Natural killer cell treated with Interleukin-12 subunit alpha and Interleukin-12 subunit beta and Interleukin-15 and Interleukin-18, amount 100 ng/mL, for 72 hours (primary cell): ENCODE data around the gene PTPRO. TPM values are rescaled to one million over a fixed set of nuclear protein-coding genes. Genes with fewer than 3 reads are reported as not detected.

Experiments used
- ATAC-seq, 2 donors: fragments of 150-1000 bp; cut with Tn5 transposase in 1 of 2; sonication (Bioruptor Pico), chemical (Tn5 transposase) in 1 of 2; 2 replicates each; pipeline ENCODE4 v1.10.0; 2021
- DNase-seq: peaks from one replicate; pipeline ENCODE4 v3.0.0; 2022; ENCODE audit warnings: low spot score
- H3K27ac Mint-ChIP-seq, 2 donors: 1 replicate in 1 of 2; 2 replicates in 1 of 2; pipeline ENCODE4 v1.8.0; 2022; ENCODE audit warnings: mixed read lengths in 2 of 2, mild to moderate bottlenecking in 1 of 2, moderate library complexity in 1 of 2
- H3K27me3 Mint-ChIP-seq, 2 donors: 1 replicate in 1 of 2; 2 replicates in 1 of 2; pipeline ENCODE4 v1.8.0; 2022; ENCODE audit warnings: mixed read lengths in 2 of 2
- H3K36me3 Mint-ChIP-seq: one replicate; pipeline ENCODE4 v1.8.0; 2022; ENCODE audit warnings: mixed read lengths
- H3K4me1 Mint-ChIP-seq, 2 donors: 1 replicate in 1 of 2; 2 replicates in 1 of 2; pipeline ENCODE4 v1.8.0; 2022; ENCODE audit warnings: low read depth in 2 of 2, mixed read lengths in 2 of 2, mild to moderate bottlenecking in 1 of 2
- H3K4me3 Mint-ChIP-seq: one replicate; pipeline ENCODE4 v1.8.0; 2022; ENCODE audit warnings: mixed read lengths
- H3K9me3 Mint-ChIP-seq: 2 replicates; pipeline ENCODE4 v1.8.0; 2022; ENCODE audit warnings: mixed read lengths
- total RNA-seq, 2 donors: library from RNA; stranded (reverse); gene quantifications; one replicate each; pipeline ENCODE4 v1.2.3, GENCODE V29; 2022

The PTPRO gene
- total RNA-seq, 2 donors from 2014 or later, result not detected

DNA sequence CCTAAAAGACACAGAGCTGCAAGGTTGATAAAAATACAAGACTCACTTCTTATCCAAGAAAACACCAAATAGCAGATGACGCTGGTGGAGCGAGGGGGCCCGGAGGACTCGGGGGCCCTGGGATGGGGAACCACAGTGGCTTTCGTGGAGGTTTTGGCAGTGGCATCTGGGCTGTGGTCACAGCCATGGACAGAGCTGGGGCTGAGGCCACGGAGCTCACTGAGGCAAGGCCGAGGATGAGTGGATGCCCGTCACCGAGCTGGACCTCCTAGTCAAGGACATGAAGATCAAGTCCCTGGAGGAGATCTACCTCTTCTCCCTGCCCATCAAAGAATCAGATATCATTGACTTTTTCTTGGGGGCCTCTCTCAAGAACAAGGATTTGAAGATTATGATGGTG lies 117.2 kb downstream of the PTPRO start:
- Mint-ChIP-seq H3K27ac (no peak overlapping the region), H3K4me1 (no peaks in the 10 kb centered on the region), H3K27me3 (peaks cover 0 to 17% of the 10 kb centered on the region in 2 donors), H3K36me3 (no peaks in the 10 kb centered on the region), H3K4me3 (no peak overlapping the region), H3K9me3 (peaks cover 6% of the 10 kb centered on the region)
- DNase-seq, result no peak
- ATAC-seq, result no peak

GRCh38 chr12:15443050-15443449 lies 120.7 kb downstream of the PTPRO start:
- H3K27me3 Mint-ChIP-seq, result peaks cover 0 to 17% of the 10 kb centered on the region in 2 donors
- H3K4me3 Mint-ChIP-seq, result no peak overlapping the region
- no peaks in the 10 kb centered on the region for H3K9me3 Mint-ChIP-seq
- ATAC-seq, result no peak
- no peak overlapping the region for H3K27ac Mint-ChIP-seq
- H3K36me3 Mint-ChIP-seq, result no peaks in the 10 kb centered on the region
- DNase-seq, result no peak
- H3K4me1 Mint-ChIP-seq, result no peaks in the 10 kb centered on the region

- H3K4me3 Mint-ChIP-seq, result no peak overlapping the region
- no peaks in the 10 kb centered on the region for H3K9me3 Mint-ChIP-seq
- ATAC-seq (no peak), DNase-seq (no peak)
- peaks cover 0 to 17% of the 10 kb centered on the region in 2 donors for H3K27me3 Mint-ChIP-seq
- H3K27ac Mint-ChIP-seq, result no peak overlapping the region
- H3K36me3 Mint-ChIP-seq, result no peaks in the 10 kb centered on the region
- H3K4me1 Mint-ChIP-seq, result no peaks in the 10 kb centered on the region
Observed at GRCh38 chr12:15443611-15444010, 121.3 kb downstream of the PTPRO start.

GRCh38 chr12:15444523-15444922 lies 122.2 kb downstream of the PTPRO start:
- Mint-ChIP-seq H3K36me3 (no peaks in the 10 kb centered on the region), H3K9me3 (peaks cover 2% of the 10 kb centered on the region), H3K27me3 (peaks cover 0 to 17% of the 10 kb centered on the region in 2 donors), H3K4me1 (no peaks in the 10 kb centered on the region), H3K4me3 (no peak overlapping the region), H3K27ac (no peak overlapping the region)
- ATAC-seq, result no peak
- DNase-seq, result no peak

DNA sequence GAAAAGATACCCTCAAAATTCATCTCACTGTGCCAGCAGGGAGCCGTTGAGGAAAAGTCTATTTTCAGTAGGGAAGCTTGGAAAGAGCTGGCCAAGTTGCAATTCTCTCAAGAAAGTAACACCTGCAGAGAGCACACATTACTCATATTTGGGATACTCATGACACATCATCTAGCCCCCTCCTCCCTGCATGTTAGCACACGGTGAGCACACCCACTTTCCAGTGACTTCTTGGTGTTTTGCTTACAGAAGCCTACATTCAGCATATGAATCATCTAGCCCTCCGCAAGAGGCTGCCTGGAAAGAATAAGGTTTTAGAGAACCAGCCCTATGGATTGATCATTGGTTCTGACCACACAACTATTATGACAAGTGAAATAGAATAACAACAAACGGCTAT lies 124.5 kb downstream of the PTPRO start:
- Mint-ChIP-seq H3K36me3 (no peaks in the 10 kb centered on the region), H3K4me1 (no peaks in the 10 kb centered on the region), H3K4me3 (no peak overlapping the region), H3K27ac (no peak overlapping the region), H3K9me3 (peaks cover 5% of the 10 kb centered on the region), H3K27me3 (peaks cover 0 to 8% of the 10 kb centered on the region in 2 donors)
- DNase-seq (no peak), ATAC-seq (no peak)

- Mint-ChIP-seq H3K27me3 (no peaks in the 10 kb centered on the region), H3K36me3 (peaks cover 12% of the 10 kb centered on the region), H3K4me3 (no peak overlapping the region), H3K9me3 (peaks cover 17% of the 10 kb centered on the region), H3K4me1 (no peaks in the 10 kb centered on the region), H3K27ac (no peak overlapping the region)
- ATAC-seq (no peak), DNase-seq (no peak)
Observed at GRCh38 chr12:15453613-15454012, 131.3 kb downstream of the PTPRO start.

GRCh38 chr12:15458008-15458407 lies 135.7 kb downstream of the PTPRO start:
- no peak for DNase-seq
- Mint-ChIP-seq H3K9me3 (peaks cover 17% of the 10 kb centered on the region), H3K4me3 (no peak overlapping the region), H3K4me1 (no peaks in the 10 kb centered on the region), H3K27me3 (peaks cover 0 to 2% of the 10 kb centered on the region in 2 donors), H3K36me3 (peaks cover 14% of the 10 kb centered on the region), H3K27ac (no peak overlapping the region)
- no peak for ATAC-seq

DNA sequence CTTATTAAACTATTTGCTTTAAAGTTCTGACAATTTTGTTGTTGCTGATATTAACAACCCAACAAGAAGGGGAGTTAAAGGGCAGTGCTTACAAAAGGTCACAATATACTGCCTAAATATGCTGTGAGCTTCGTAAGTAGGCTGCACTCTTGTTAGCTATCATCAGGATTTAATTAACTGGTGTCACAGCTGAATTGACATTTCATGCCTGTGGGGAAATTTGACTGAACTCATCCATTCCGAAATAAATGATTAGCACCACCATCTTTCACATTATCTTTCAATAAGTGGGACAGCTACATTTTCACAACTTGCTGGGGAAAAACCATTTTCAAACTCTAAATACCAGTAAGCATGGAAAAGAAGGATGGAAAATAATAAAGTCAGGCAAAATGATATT lies 146.6 kb downstream of the PTPRO start:
- Mint-ChIP-seq H3K27me3 (peaks cover 2 to 31% of the 10 kb centered on the region in 2 donors), H3K4me1 (no peaks in the 10 kb centered on the region), H3K9me3 (no peaks in the 10 kb centered on the region), H3K4me3 (no peak overlapping the region), H3K27ac (no peak overlapping the region), H3K36me3 (no peaks in the 10 kb centered on the region)
- no peak for DNase-seq
- ATAC-seq, result no peak

- DNase-seq (no peak), ATAC-seq (no peak)
- H3K27me3 Mint-ChIP-seq, result peaks cover 2 to 28% of the 10 kb centered on the region in 2 donors
- no peak overlapping the region for H3K27ac Mint-ChIP-seq
- H3K4me1 Mint-ChIP-seq, result no peaks in the 10 kb centered on the region
- no peak overlapping the region for H3K4me3 Mint-ChIP-seq
- no peaks in the 10 kb centered on the region for H3K36me3 Mint-ChIP-seq
- H3K9me3 Mint-ChIP-seq, result no peaks in the 10 kb centered on the region
Observed at GRCh38 chr12:15469356-15469755, 147.0 kb downstream of the PTPRO start.

GRCh38 chr12:15472036-15472435 lies 149.7 kb downstream of the PTPRO start:
- Mint-ChIP-seq H3K4me3 (no peak overlapping the region), H3K36me3 (no peaks in the 10 kb centered on the region), H3K27ac (no peak overlapping the region), H3K27me3 (peaks cover 4 to 17% of the 10 kb centered on the region in 2 donors), H3K4me1 (no peaks in the 10 kb centered on the region), H3K9me3 (no peaks in the 10 kb centered on the region)
- ATAC-seq (no peak), DNase-seq (no peak)

DNA sequence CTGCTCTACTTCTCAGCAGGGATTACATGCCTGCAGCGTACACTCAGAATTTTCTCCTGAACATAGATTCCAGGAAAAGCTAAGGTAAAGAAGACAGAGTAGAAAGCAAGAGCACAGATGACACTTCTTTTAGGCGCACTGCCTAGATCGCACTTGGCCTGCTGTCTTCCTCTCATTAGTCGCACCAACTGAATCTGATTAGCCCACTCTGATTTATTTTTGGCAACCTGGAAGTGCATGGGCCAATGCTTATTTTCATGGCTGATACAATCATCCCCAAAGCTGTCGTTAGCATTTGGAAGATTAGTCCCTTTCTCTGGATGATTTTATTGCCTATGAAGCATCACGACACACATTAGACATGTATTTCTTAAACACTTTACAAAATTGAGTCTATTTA lies 152.5 kb downstream of the PTPRO start:
- Mint-ChIP-seq H3K4me3 (no peak overlapping the region), H3K27ac (no peak overlapping the region), H3K27me3 (peaks cover 2 to 8% of the 10 kb centered on the region in 2 donors), H3K9me3 (no peaks in the 10 kb centered on the region), H3K4me1 (no peaks in the 10 kb centered on the region), H3K36me3 (no peaks in the 10 kb centered on the region)
- ATAC-seq (no peak), DNase-seq (no peak)

DNA sequence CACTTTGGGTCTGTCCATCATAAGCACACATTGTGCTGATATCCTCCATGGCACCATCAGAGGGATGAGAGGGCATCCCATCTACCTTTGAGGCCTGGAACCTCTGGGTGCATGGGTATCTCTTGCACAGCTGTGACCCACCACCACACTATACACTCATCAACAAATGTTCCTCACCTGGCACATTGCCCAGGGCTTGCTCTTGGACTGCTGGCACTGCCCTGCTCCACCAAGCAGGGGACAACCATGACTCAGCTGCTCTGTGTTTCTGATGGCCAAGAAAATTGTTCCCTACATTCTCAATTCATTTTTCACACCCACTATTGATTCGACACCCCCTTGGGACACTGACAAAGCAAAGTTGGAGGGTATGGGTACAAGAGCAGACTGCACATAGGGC lies 155.5 kb downstream of the PTPRO start:
- H3K27me3 Mint-ChIP-seq, result peaks cover 7 to 20% of the 10 kb centered on the region in 2 donors
- H3K27ac Mint-ChIP-seq, result no peak overlapping the region
- ATAC-seq, result peak in 1 of 2 donors; percentile 43
- no peaks in the 10 kb centered on the region for H3K36me3 Mint-ChIP-seq
- no peak for DNase-seq
- no peaks in the 10 kb centered on the region for H3K4me1 Mint-ChIP-seq
- no peaks in the 10 kb centered on the region for H3K9me3 Mint-ChIP-seq
- H3K4me3 Mint-ChIP-seq, result no peak overlapping the region

GRCh38 chr12:15481846-15482245 lies 159.5 kb downstream of the PTPRO start:
- H3K4me1 Mint-ChIP-seq, result no peaks in the 10 kb centered on the region
- ATAC-seq (no peak), DNase-seq (no peak)
- H3K36me3 Mint-ChIP-seq, result no peaks in the 10 kb centered on the region
- no peaks in the 10 kb centered on the region for H3K9me3 Mint-ChIP-seq
- H3K4me3 Mint-ChIP-seq, result no peak overlapping the region
- H3K27me3 Mint-ChIP-seq, result peaks cover 7 to 33% of the 10 kb centered on the region in 2 donors
- no peak overlapping the region for H3K27ac Mint-ChIP-seq

- no peak for DNase-seq
- H3K27ac Mint-ChIP-seq, result no peak overlapping the region
- H3K27me3 Mint-ChIP-seq, result peaks cover 11 to 38% of the 10 kb centered on the region in 2 donors
- H3K36me3 Mint-ChIP-seq, result no peaks in the 10 kb centered on the region
- no peaks in the 10 kb centered on the region for H3K9me3 Mint-ChIP-seq
- no peak overlapping the region for H3K4me3 Mint-ChIP-seq
- ATAC-seq, result no peak
- H3K4me1 Mint-ChIP-seq, result no peaks in the 10 kb centered on the region
Observed at GRCh38 chr12:15485466-15485865, 163.2 kb downstream of the PTPRO start.

- no peak overlapping the region for H3K27ac Mint-ChIP-seq
- peaks cover 14 to 42% of the 10 kb centered on the region in 2 donors for H3K27me3 Mint-ChIP-seq
- H3K4me3 Mint-ChIP-seq, result no peak overlapping the region
- H3K36me3 Mint-ChIP-seq, result no peaks in the 10 kb centered on the region
- ATAC-seq (no peak), DNase-seq (no peak)
- no peaks in the 10 kb centered on the region for H3K4me1 Mint-ChIP-seq
- H3K9me3 Mint-ChIP-seq, result peaks cover 2% of the 10 kb centered on the region
Observed at GRCh38 chr12:15486859-15487258, 164.6 kb downstream of the PTPRO start.
